ENCODE measurements around the gene MLC1.
"Not testable (repeated sequence)": the region's sequence is repeated elsewhere in the genome, so short reads cannot be mapped to it uniquely, and the experiment has no call there.

- not testable (repeated sequence) for TF ChIP-seq CTCF (IDR thresholded peaks at IDR 0.05); ZFX (IDR thresholded peaks at IDR 0.05; ENCODE audit: borderline replicate concordance)
Observed at GRCh38 chr22:50086975-50087374, 1.7 kb upstream of the MLC1 start.
